Naive B cell (primary cell): Measurements from ENCODE around the gene SPINK2. TPM values are rescaled to one million over a fixed set of nuclear protein-coding genes. Genes with fewer than 3 reads are reported as not detected.

Experiments used
- ATAC-seq, 2 donors: fragments of 150-1000 bp; cut with Tn5 transposase; 2 replicates each; pipeline ENCODE4 v1.10.0; 2021; ENCODE audit warnings: low read depth in 2 of 2, mild to moderate bottlenecking in 2 of 2, moderate library complexity in 2 of 2
- DNase-seq: peaks from one replicate; pipeline ENCODE4 v3.0.0; 2022
- H3K27ac Mint-ChIP-seq, 6 donors: one replicate each; pipeline ENCODE4 v1.8.0; 2020 to 2022; ENCODE audit warnings: mild to moderate bottlenecking in 6 of 6, mixed read lengths in 6 of 6, moderate library complexity in 5 of 6, inconsistent platforms in 2 of 6
- H3K27me3 Mint-ChIP-seq, 3 donors: one replicate each; pipeline ENCODE4 v1.8.0; 2021 to 2022; ENCODE audit warnings: mixed read lengths in 3 of 3, mild to moderate bottlenecking in 1 of 3
- H3K36me3 Mint-ChIP-seq, 2 donors: one replicate each; pipeline ENCODE4 v1.8.0; 2020 to 2022; ENCODE audit warnings: mixed read lengths in 2 of 2, inconsistent platforms in 1 of 2, mild to moderate bottlenecking in 1 of 2
- H3K4me1 Mint-ChIP-seq, 3 donors: one replicate each; pipeline ENCODE4 v1.8.0; 2020 to 2022; ENCODE audit warnings: mixed read lengths in 3 of 3, inconsistent platforms in 1 of 3, mild to moderate bottlenecking in 1 of 3, moderate library complexity in 1 of 3
- H3K4me3 Mint-ChIP-seq, 8 donors: one replicate each; pipeline ENCODE4 v1.8.0; 2020 to 2022; ENCODE audit warnings: mild to moderate bottlenecking in 8 of 8, mixed read lengths in 8 of 8, moderate library complexity in 8 of 8, inconsistent platforms in 2 of 8
- H3K9me3 Mint-ChIP-seq, 7 donors: one replicate each; pipeline ENCODE4 v1.8.0; 2020 to 2022; ENCODE audit warnings: mixed read lengths in 7 of 7, mild to moderate bottlenecking in 5 of 7, inconsistent platforms in 2 of 7, moderate library complexity in 1 of 7
- polyA plus RNA-seq, 6 donors: library from polyadenylated mRNA; unstranded; fragments of 300-500 nt; fragmentation: Illumina TruSeq; gene quantifications; one replicate each; pipeline ENCODE4 v1.2.3, GENCODE V29; 2021; ENCODE audit warnings: low read depth in 6 of 6

Gene SPINK2
- polyA plus RNA-seq, 6 donors from 2014 or later, result 5.9 to 61.2 (median 24.7) TPM

- DNase-seq, result no peak
- ATAC-seq, result no peak
- Mint-ChIP-seq H3K27me3 (no peaks in the 10 kb centered on the region), H3K4me1 (peaks cover 0 to 11% (median 0%) of the 10 kb centered on the region in 3 donors), H3K4me3 (no peak overlapping the region), H3K27ac (no peak overlapping the region), H3K36me3 (no peaks in the 10 kb centered on the region), H3K9me3 (peaks cover 0 to 5% (median 0%) of the 10 kb centered on the region in 7 donors)
These were observed 33.4 kb downstream of the SPINK2 start for GRCh38 chr4:56788081-56788480.

- peak overlapping the region in 1 of 6 donors; percentile 26 for H3K27ac Mint-ChIP-seq
- H3K9me3 Mint-ChIP-seq, result peaks cover 0 to 5% (median 0%) of the 10 kb centered on the region in 7 donors
- H3K4me3 Mint-ChIP-seq, result no peak overlapping the region
- no peaks in the 10 kb centered on the region for H3K27me3 Mint-ChIP-seq
- H3K36me3 Mint-ChIP-seq, result no peaks in the 10 kb centered on the region
- H3K4me1 Mint-ChIP-seq, result peaks cover 0 to 14% (median 0%) of the 10 kb centered on the region in 3 donors
- no peak for ATAC-seq
- DNase-seq, result no peak
These were observed 34.1 kb downstream of the SPINK2 start for GRCh38 chr4:56787380-56787779.

GRCh38 chr4:56786955-56787354 is 34.5 kb downstream of the SPINK2 start:
- Mint-ChIP-seq H3K9me3 (peaks cover 0 to 5% (median 0%) of the 10 kb centered on the region in 7 donors), H3K4me3 (no peak overlapping the region)
- DNase-seq, result no peak

GRCh38 chr4:56783986-56784385 is 37.5 kb downstream of the SPINK2 start:
- peak overlapping the region in 2 of 6 donors; percentile 43 to 76 for H3K27ac Mint-ChIP-seq
- ATAC-seq (no peak), DNase-seq (no peak)
- no peaks in the 10 kb centered on the region for H3K27me3 Mint-ChIP-seq
- H3K36me3 Mint-ChIP-seq, result no peaks in the 10 kb centered on the region
- H3K9me3 Mint-ChIP-seq, result peaks cover 0 to 3% (median 0%) of the 10 kb centered on the region in 7 donors
- no peak overlapping the region for H3K4me3 Mint-ChIP-seq
- H3K4me1 Mint-ChIP-seq, result peaks cover 0 to 3% (median 0%) of the 10 kb centered on the region in 3 donors

More at GRCh38 chr4:56786955-56787354, 34.5 kb downstream of the SPINK2 start:
- H3K36me3 Mint-ChIP-seq, result no peaks in the 10 kb centered on the region
- no peak overlapping the region for H3K27ac Mint-ChIP-seq
- no peaks in the 10 kb centered on the region for H3K27me3 Mint-ChIP-seq
- no peak for ATAC-seq
- peaks cover 0 to 14% (median 0%) of the 10 kb centered on the region in 3 donors for H3K4me1 Mint-ChIP-seq

- Mint-ChIP-seq H3K4me1 (peaks cover 0 to 5% (median 4%) of the 10 kb centered on the region in 3 donors), H3K27me3 (no peaks in the 10 kb centered on the region), H3K27ac (no peak overlapping the region), H3K36me3 (no peaks in the 10 kb centered on the region), H3K9me3 (no peaks in the 10 kb centered on the region), H3K4me3 (no peak overlapping the region)
- no peak for ATAC-seq
- DNase-seq, result no peak
These were observed 39.5 kb downstream of the SPINK2 start for GRCh38 chr4:56782019-56782418.

- H3K4me3 Mint-ChIP-seq, result no peak overlapping the region
- H3K9me3 Mint-ChIP-seq, result no peaks in the 10 kb centered on the region
- no peaks in the 10 kb centered on the region for H3K36me3 Mint-ChIP-seq
These were observed 48.2 kb downstream of the SPINK2 start for GRCh38 chr4:56773346-56773745.

GRCh38 chr4:56772134-56772533 is 49.4 kb downstream of the SPINK2 start:
- H3K4me1 Mint-ChIP-seq, result peaks cover 0 to 2% (median under 1%) of the 10 kb centered on the region in 3 donors
- no peaks in the 10 kb centered on the region for H3K27me3 Mint-ChIP-seq
- DNase-seq (no peak), ATAC-seq (no peak)
- no peaks in the 10 kb centered on the region for H3K9me3 Mint-ChIP-seq
- no peaks in the 10 kb centered on the region for H3K36me3 Mint-ChIP-seq
- H3K27ac Mint-ChIP-seq, result peak overlapping the region in 1 of 6 donors; percentile 76
- no peak overlapping the region for H3K4me3 Mint-ChIP-seq

More at GRCh38 chr4:56773346-56773745, 48.2 kb downstream of the SPINK2 start:
- no peak for ATAC-seq
- peaks cover 0 to 5% (median 2%) of the 10 kb centered on the region in 3 donors for H3K4me1 Mint-ChIP-seq
- H3K27me3 Mint-ChIP-seq, result no peaks in the 10 kb centered on the region
- DNase-seq, result no peak
- no peak overlapping the region for H3K27ac Mint-ChIP-seq

- H3K27ac Mint-ChIP-seq, result no peak overlapping the region
These were observed 52.7 kb downstream of the SPINK2 start for GRCh38 chr4:56768763-56769162.

GRCh38 chr4:56768316-56768715 is 53.2 kb downstream of the SPINK2 start:
- DNase-seq, result no peak
- Mint-ChIP-seq H3K4me1 (peaks cover 17 to 22% (median 18%) of the 10 kb centered on the region in 3 donors), H3K4me3 (no peak overlapping the region), H3K27me3 (no peaks in the 10 kb centered on the region), H3K27ac (no peak overlapping the region), H3K9me3 (no peaks in the 10 kb centered on the region), H3K36me3 (no peaks in the 10 kb centered on the region)
- no peak for ATAC-seq

More at GRCh38 chr4:56768763-56769162, 52.7 kb downstream of the SPINK2 start:
- DNase-seq (no peak), ATAC-seq (no peak)
- H3K4me3 Mint-ChIP-seq, result no peak overlapping the region
- H3K36me3 Mint-ChIP-seq, result no peaks in the 10 kb centered on the region
- no peaks in the 10 kb centered on the region for H3K9me3 Mint-ChIP-seq
- H3K27me3 Mint-ChIP-seq, result no peaks in the 10 kb centered on the region
- peaks cover 14 to 18% (median 17%) of the 10 kb centered on the region in 3 donors for H3K4me1 Mint-ChIP-seq

- Mint-ChIP-seq H3K36me3 (no peaks in the 10 kb centered on the region), H3K4me3 (no peak overlapping the region), H3K27ac (no peak overlapping the region), H3K4me1 (peaks cover 18 to 29% (median 20%) of the 10 kb centered on the region in 3 donors), H3K27me3 (no peaks in the 10 kb centered on the region), H3K9me3 (no peaks in the 10 kb centered on the region)
- DNase-seq, result no peak
- ATAC-seq, result no peak
These were observed 53.9 kb downstream of the SPINK2 start for GRCh38 chr4:56767567-56767966.

- Mint-ChIP-seq H3K36me3 (no peaks in the 10 kb centered on the region), H3K27ac (no peak overlapping the region), H3K4me1 (peaks cover 29 to 46% (median 33%) of the 10 kb centered on the region in 3 donors), H3K27me3 (no peaks in the 10 kb centered on the region), H3K9me3 (no peaks in the 10 kb centered on the region), H3K4me3 (peak overlapping the region in 2 of 8 donors; percentile 49 to 55)
- ATAC-seq (no peak), DNase-seq (no peak)
These were observed 56.7 kb downstream of the SPINK2 start for GRCh38 chr4:56764775-56765174.

- Mint-ChIP-seq H3K4me1 (peaks cover 29 to 51% (median 38%) of the 10 kb centered on the region in 3 donors), H3K4me3 (peak overlapping the region in 1 of 8 donors; percentile 36), H3K27ac (peak overlapping the region in 2 of 6 donors; percentile 41 to 85), H3K9me3 (no peaks in the 10 kb centered on the region), H3K27me3 (no peaks in the 10 kb centered on the region), H3K36me3 (no peaks in the 10 kb centered on the region)
- no peak for DNase-seq
- ATAC-seq, result no peak
These were observed 57.3 kb downstream of the SPINK2 start for GRCh38 chr4:56764223-56764622.

- no peaks in the 10 kb centered on the region for H3K27me3 Mint-ChIP-seq
- DNase-seq (no peak), ATAC-seq (peak in 1 of 2 donors; percentile 41)
- no peaks in the 10 kb centered on the region for H3K36me3 Mint-ChIP-seq
- H3K9me3 Mint-ChIP-seq, result no peaks in the 10 kb centered on the region
- H3K4me1 Mint-ChIP-seq, result peaks cover 40 to 66% (median 54%) of the 10 kb centered on the region in 3 donors
- no peak overlapping the region for H3K4me3 Mint-ChIP-seq
- H3K27ac Mint-ChIP-seq, result peak overlapping the region in 1 of 6 donors; percentile 27
These were observed 58.8 kb downstream of the SPINK2 start for GRCh38 chr4:56762484-56763250.

- no peak for DNase-seq
- peak overlapping the region in 4 of 8 donors; percentile 35 to 61 (median 50) for H3K4me3 Mint-ChIP-seq
- H3K4me1 Mint-ChIP-seq, result peaks cover 60 to 84% (median 73%) of the 10 kb centered on the region in 3 donors
- H3K36me3 Mint-ChIP-seq, result no peaks in the 10 kb centered on the region
- H3K9me3 Mint-ChIP-seq, result no peaks in the 10 kb centered on the region
- peak overlapping the region in 3 of 6 donors; percentile 9 to 47 (median 28) for H3K27ac Mint-ChIP-seq
- no peak for ATAC-seq
- no peaks in the 10 kb centered on the region for H3K27me3 Mint-ChIP-seq
These were observed 61.3 kb downstream of the SPINK2 start for GRCh38 chr4:56760183-56760582.
